Thoracic aorta (tissue), 2 donors: ENCODE results near the gene MYO5A. TPM values are rescaled to one million over a fixed set of nuclear protein-coding genes. Genes with fewer than 3 reads are reported as not detected.
"Not testable (repeated sequence)": the region's sequence is repeated elsewhere in the genome, so short reads cannot be mapped to it uniquely, and the experiment has no call there.

Source experiments
- ATAC-seq: fragments of 150-250 bp; one replicate; pipeline ENCODE4 v1.8.0; 2017; ENCODE audit warnings: low read depth; ENCODE audit not compliant: insufficient number of reproducible peaks, low FRiP score
- DNase-seq: peaks from one replicate; pipeline ENCODE4 v3.0.0-alpha.2; 2020; ENCODE audit warnings: low spot score
- H3K27ac ChIP-seq, 2 donors: fragments of 200-600 bp; sonication (generic); 1 replicate in 1 of 2; 2 replicates in 1 of 2; pipeline ENCODE4 v1.5.1; 2016; ENCODE audit warnings: mild to moderate bottlenecking in 2 of 2, moderate library complexity in 2 of 2
- H3K27me3 ChIP-seq: fragments of 200-600 bp; sonication (generic); replicated peaks from 2 replicates; pipeline ENCODE4 v1.6.0; 2016; ENCODE audit warnings: mild to moderate bottlenecking; ENCODE audit not compliant: insufficient read depth
- H3K36me3 ChIP-seq: fragments of 200-600 bp; sonication (generic); one replicate; pipeline ENCODE4 v1.5.1; 2016
- H3K4me1 ChIP-seq, 2 donors: fragments of 200-600 bp; sonication (generic); 1 replicate in 1 of 2; 2 replicates in 1 of 2; pipeline versions ENCODE4 v1.5.1 to v1.6.0; 2016; ENCODE audit warnings: low read depth in 2 of 2, mild to moderate bottlenecking in 1 of 2; ENCODE audit not compliant: control insufficient read depth in 1 of 2
- H3K4me3 ChIP-seq: fragments of 200-600 bp; sonication (generic); 2 replicates; pipeline ENCODE4 v1.5.1; 2016; ENCODE audit warnings: mild to moderate bottlenecking
- H3K9me3 ChIP-seq: fragments of 200-600 bp; sonication (generic); 2 replicates; pipeline ENCODE4 v1.5.1; 2016
- CTCF ChIP-seq: fragments of 200-600 bp; sonication (generic); IDR thresholded peaks from one replicate; pipeline ENCODE4 v1.5.1; 2019; ENCODE audit warnings: antibody characterized with exemption
- total RNA-seq, 2 donors: library from RNA; depleted of rRNA; stranded (reverse); fragments of >200 nt; gene quantifications; one replicate each; pipeline versions ENCODE4 v1.1.0 to v1.2.3, GENCODE V29; 2016

Gene MYO5A
- total RNA-seq, 2 donors from 2014 or later, result 37.6 to 58.8 TPM

GRCh38 chr15:52462806-52463360 is 65.8 kb downstream of the MYO5A start:
- no peaks in the 10 kb centered on the region for H3K9me3 ChIP-seq
- no peaks in the 10 kb centered on the region for H3K27me3 ChIP-seq
- no peaks in the 10 kb centered on the region for H3K36me3 ChIP-seq
- no peak for TF ChIP-seq CTCF
- no peak overlapping the region for H3K4me3 ChIP-seq
- peaks cover 0 to 3% of the 10 kb centered on the region in 2 donors for H3K4me1 ChIP-seq
- DNase-seq, result no peak
- H3K27ac ChIP-seq, result no peak overlapping the region
- ATAC-seq, result no peak

GRCh38 chr15:52459701-52460100 is 69.0 kb downstream of the MYO5A start:
- H3K27ac ChIP-seq, H3K36me3 ChIP-seq, H3K27me3 ChIP-seq, H3K9me3 ChIP-seq, H3K4me1 ChIP-seq, DNase-seq, ATAC-seq, H3K4me3 ChIP-seq: not testable (repeated sequence)

- ATAC-seq, H3K27me3 ChIP-seq, H3K27ac ChIP-seq, H3K36me3 ChIP-seq, H3K9me3 ChIP-seq, DNase-seq, H3K4me1 ChIP-seq, H3K4me3 ChIP-seq: not testable (repeated sequence)
These were observed 69.4 kb downstream of the MYO5A start for GRCh38 chr15:52459265-52459664.

- ATAC-seq (no peak), DNase-seq (no peak)
- H3K9me3 ChIP-seq, result no peaks in the 10 kb centered on the region
- no peak for TF ChIP-seq CTCF
- no peak overlapping the region for H3K4me3 ChIP-seq
- peaks cover 0 to 3% of the 10 kb centered on the region in 2 donors for H3K4me1 ChIP-seq
- no peak overlapping the region for H3K27ac ChIP-seq
- H3K36me3 ChIP-seq, result no peaks in the 10 kb centered on the region
- H3K27me3 ChIP-seq, result no peaks in the 10 kb centered on the region
These were observed 80.4 kb downstream of the MYO5A start for GRCh38 chr15:52448011-52448890.

GRCh38 chr15:52445954-52446353 is 82.7 kb downstream of the MYO5A start:
- Histone ChIP-seq H3K27me3 (no peaks in the 10 kb centered on the region), H3K9me3 (no peaks in the 10 kb centered on the region), H3K27ac (no peak overlapping the region), H3K4me1 (peaks cover 0 to 3% of the 10 kb centered on the region in 2 donors), H3K36me3 (no peaks in the 10 kb centered on the region), H3K4me3 (no peak overlapping the region)
- DNase-seq, result no peak
- ATAC-seq, result no peak
- TF ChIP-seq CTCF, result no peak

GRCh38 chr15:52445553-52445952 is 83.1 kb downstream of the MYO5A start:
- ATAC-seq, result no peak

GRCh38 chr15:52443205-52443604 is 85.5 kb downstream of the MYO5A start:
- not testable (repeated sequence) for DNase-seq, H3K36me3 ChIP-seq, ATAC-seq, H3K4me3 ChIP-seq, H3K4me1 ChIP-seq, H3K9me3 ChIP-seq, H3K27ac ChIP-seq, H3K27me3 ChIP-seq

More at GRCh38 chr15:52445553-52445952, 83.1 kb downstream of the MYO5A start:
- DNase-seq, result no peak
- no peaks in the 10 kb centered on the region for H3K9me3 ChIP-seq
- H3K36me3 ChIP-seq, result no peaks in the 10 kb centered on the region
- H3K4me3 ChIP-seq, result no peak overlapping the region
- no peak overlapping the region for H3K27ac ChIP-seq
- no peak for TF ChIP-seq CTCF
- H3K4me1 ChIP-seq, result peaks cover 0 to 3% of the 10 kb centered on the region in 2 donors
- H3K27me3 ChIP-seq, result no peaks in the 10 kb centered on the region
